Neural cell (in vitro differentiated cells): ENCODE results near the gene SAC3D1. TPM values are rescaled to one million over a fixed set of nuclear protein-coding genes. Genes with fewer than 3 reads are reported as not detected.
"Not testable (repeated sequence)": the region's sequence is repeated elsewhere in the genome, so short reads cannot be mapped to it uniquely, and the experiment has no call there.

ENCODE experiments used
- H2AFZ ChIP-seq: fragments of 200-600, 300-800 bp; sonication (generic), shearing (Covaris generic); 2 replicates; pipeline ENCODE4 v1.6.0; 2014; ENCODE audit warnings: low read depth, mild to moderate bottlenecking, antibody characterized with exemption, low read length, moderate library complexity
- H3F3A ChIP-seq: fragments of 200-600 bp; shearing (Covaris generic); 2 replicates; pipeline ENCODE4 v1.6.1; 2016; ENCODE audit warnings: mild to moderate bottlenecking, moderate library complexity, mixed read lengths, antibody characterized with exemption, low read length; ENCODE audit not compliant: insufficient read depth, poor library complexity, severe bottlenecking
- H3K27ac ChIP-seq: fragments of 200-600, 300-800 bp; sonication (generic), shearing (Covaris generic); 2 replicates; pipeline ENCODE4 v1.5.1; 2014; ENCODE audit warnings: mild to moderate bottlenecking, low read length, moderate library complexity
- H3K27me3 ChIP-seq: fragments of 300-800, 200-600 bp; sonication (generic), shearing (Covaris generic); 2 replicates; pipeline ENCODE4 v1.6.0; 2014; ENCODE audit warnings: mild to moderate bottlenecking, low read depth, low read length, moderate library complexity; ENCODE audit not compliant: insufficient read depth
- H3K36me3 ChIP-seq: fragments of 300-800, 200-600 bp; sonication (generic), shearing (Covaris generic); 2 replicates; pipeline ENCODE4 v1.5.1; 2014; ENCODE audit warnings: mild to moderate bottlenecking, antibody characterized with exemption, low read length, moderate library complexity; ENCODE audit not compliant: insufficient read depth
- H3K4me2 ChIP-seq: fragments of 300-800, 200-600 bp; sonication (generic), shearing (Covaris generic); 2 replicates; pipeline ENCODE4 v1.6.0; 2014; ENCODE audit warnings: mild to moderate bottlenecking, low read length
- H3K4me3 ChIP-seq: fragments of 300-800, 200-600 bp; sonication (generic), shearing (Covaris generic); 2 replicates; pipeline ENCODE4 v1.5.1; 2014; ENCODE audit warnings: mild to moderate bottlenecking, low read length, moderate library complexity
- H3K79me2 ChIP-seq: fragments of 200-600 bp; shearing (Covaris generic); replicated peaks from 2 replicates; pipeline ENCODE4 v1.6.0; 2014; ENCODE audit warnings: mild to moderate bottlenecking, low read length, moderate library complexity; ENCODE audit not compliant: insufficient read depth
- H3K9ac ChIP-seq: fragments of 300-800, 200-600 bp; sonication (generic), shearing (Covaris generic); 2 replicates; pipeline ENCODE4 v1.6.1; 2016; ENCODE audit warnings: mild to moderate bottlenecking, low read length, mixed read lengths
- H3K9me2 ChIP-seq: fragments of 200-600 bp; shearing (Covaris generic); 2 replicates; pipeline ENCODE4 v1.6.1; 2016; ENCODE audit warnings: mild to moderate bottlenecking, low read length, mixed read lengths; ENCODE audit not compliant: insufficient read depth
- H3K9me3 ChIP-seq: fragments of 200-600, 300-800 bp; sonication (generic), shearing (Covaris generic); 2 replicates; pipeline ENCODE4 v1.6.1; 2016; ENCODE audit warnings: mild to moderate bottlenecking, mixed run types, low read length, moderate library complexity, mixed read lengths
- H4K20me1 ChIP-seq: fragments of 200-600 bp; shearing (Covaris generic); 2 replicates; pipeline ENCODE4 v1.6.1; 2016; ENCODE audit warnings: mild to moderate bottlenecking, mixed run types; ENCODE audit not compliant: insufficient read depth
- CTCF ChIP-seq: fragments of 450-650 bp; IDR thresholded peaks from 2 replicates; pipeline ENCODE4 v1.5.1; 2014; ENCODE audit warnings: antibody characterized with exemption, mild to moderate bottlenecking, moderate library complexity; ENCODE audit not compliant: poor library complexity, severe bottlenecking
- EP300 ChIP-seq: fragments of 450-650 bp; conservative IDR thresholded peaks from 2 replicates; pipeline ENCODE4 v1.6.1; 2014; ENCODE audit warnings: antibody characterized with exemption, mild to moderate bottlenecking, moderate library complexity; ENCODE audit not compliant: poor library complexity, severe bottlenecking
- EZH2 ChIP-seq: fragments of 200-600, 300-800 bp; shearing (Covaris generic), sonication (generic); IDR thresholded peaks from 2 replicates; pipeline ENCODE4 v1.6.1; 2014; ENCODE audit warnings: antibody characterized with exemption, low read length, borderline replicate concordance, mild to moderate bottlenecking; ENCODE audit not compliant: insufficient read depth, poor library complexity, severe bottlenecking
- MXI1 ChIP-seq: fragments of 450-650 bp; conservative IDR thresholded peaks from 2 replicates; pipeline ENCODE4 v1.6.1; 2014; ENCODE audit warnings: antibody characterized with exemption, mild to moderate bottlenecking; ENCODE audit not compliant: poor library complexity, severe bottlenecking
- POLR2AphosphoS5 ChIP-seq: IDR thresholded peaks from 2 replicates; pipeline ENCODE4 v1.6.1; 2012
- RAD21 ChIP-seq: fragments of 450-650 bp; conservative IDR thresholded peaks from 2 replicates; pipeline ENCODE4 v1.6.1; 2014; ENCODE audit warnings: antibody characterized with exemption, mild to moderate bottlenecking, moderate library complexity
- REST ChIP-seq: IDR thresholded peaks from 2 replicates; pipeline ENCODE4 v1.6.1; 2012; ENCODE audit warnings: borderline replicate concordance
- SMC3 ChIP-seq: fragments of 450-650 bp; conservative IDR thresholded peaks from 2 replicates; pipeline ENCODE4 v1.6.1; 2014; ENCODE audit warnings: antibody characterized with exemption, mild to moderate bottlenecking, moderate library complexity; ENCODE audit not compliant: poor library complexity
- TAF1 ChIP-seq: IDR thresholded peaks from 2 replicates; pipeline ENCODE4 v1.6.1; 2012; ENCODE audit warnings: low read depth
- polyA plus RNA-seq: library from polyadenylated mRNA; depleted of rRNA; stranded (reverse); fragments of >200 nt; gene quantifications from 2 replicates; pipeline ENCODE4 v1.2.3, GENCODE V29; 2014

SAC3D1 gene
- polyA plus RNA-seq, 1 donor from 2014 or later = 23.5 TPM

GRCh38 chr11:65021003-65021402 lies 20.0 kb upstream of the SAC3D1 start:
- Histone ChIP-seq H3K27ac (no peak overlapping the region), H3K4me3 (no peak overlapping the region), H3K36me3 (no peaks in the 10 kb centered on the region), H2AFZ (no peak overlapping the region), H3K9me3 (no peaks in the 10 kb centered on the region), H3K4me2 (no peak overlapping the region), H3F3A (no peaks in the 10 kb centered on the region), H4K20me1 (no peaks in the 10 kb centered on the region), H3K9me2 (no peaks in the 10 kb centered on the region), H3K79me2 (no peaks in the 10 kb centered on the region), H3K9ac (no peak overlapping the region), H3K27me3 (no peaks in the 10 kb centered on the region)
- no peak for TF ChIP-seq RAD21
- TF ChIP-seq POLR2AphosphoS5 = no peak
- TF ChIP-seq TAF1 = no peak
- TF ChIP-seq MXI1 = no peak

- Histone ChIP-seq H2AFZ (no peak overlapping the region), H3F3A (no peaks in the 10 kb centered on the region), H3K4me2 (no peak overlapping the region), H3K9me3 (no peaks in the 10 kb centered on the region), H3K79me2 (no peaks in the 10 kb centered on the region), H3K9me2 (no peaks in the 10 kb centered on the region), H3K4me3 (no peak overlapping the region), H4K20me1 (no peaks in the 10 kb centered on the region), H3K9ac (no peak overlapping the region), H3K36me3 (no peaks in the 10 kb centered on the region), H3K27ac (no peak overlapping the region), H3K27me3 (no peaks in the 10 kb centered on the region)
- TF ChIP-seq SMC3 (no peak), CTCF (no peak), POLR2AphosphoS5 (no peak), REST (no peak), EP300 (no peak), RAD21 (no peak), TAF1 (no peak), MXI1 (no peak), EZH2 (no peak)
Observed at GRCh38 chr11:65021509-65021908, 19.5 kb upstream of the SAC3D1 start.

- not testable (repeated sequence) for H3K36me3 ChIP-seq, H3K9me3 ChIP-seq, H3K9me2 ChIP-seq, H3K4me3 ChIP-seq, H3F3A ChIP-seq, H3K79me2 ChIP-seq, H3K27me3 ChIP-seq, H3K27ac ChIP-seq, H4K20me1 ChIP-seq, H2AFZ ChIP-seq, H3K9ac ChIP-seq, H3K4me2 ChIP-seq
Observed at GRCh38 chr11:65023502-65023901, 17.5 kb upstream of the SAC3D1 start.
